NCI-H1436 treated with DMSO at 0.1 percent for 48 hours (cell line): ENCODE data around the gene SPACA5B.
"Not testable (repeated sequence)": the region's sequence is repeated elsewhere in the genome, so short reads cannot be mapped to it uniquely, and the experiment has no call there.

Experiments
- DNase-seq: peaks from one replicate; lab custom pipeline; 2025; lab: John Stamatoyannopoulos, UW

SPACA5B gene

DNA sequence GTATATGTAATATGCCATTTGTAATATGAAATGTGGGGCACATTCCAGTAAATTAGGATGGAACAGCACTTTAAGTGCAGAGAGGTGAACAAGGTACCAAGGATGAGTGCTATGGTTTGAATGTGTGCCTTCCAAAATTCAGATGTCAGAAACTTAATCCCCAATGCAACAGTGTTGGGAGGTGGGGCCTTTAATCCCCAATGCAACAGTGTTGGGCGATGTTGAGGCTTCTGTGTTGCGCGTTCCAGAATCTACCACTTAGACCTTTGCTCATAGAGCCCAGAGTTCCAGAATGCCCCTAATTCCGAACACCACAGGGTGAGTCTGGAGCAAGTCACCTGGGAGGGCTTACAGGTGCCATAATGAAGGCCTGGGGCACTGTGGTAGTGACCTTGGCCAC, at the start of gene SPACA5B:
Gene SPACA5B (plus strand): TSS at position 301 of the 400 bp plus-strand sequence. CDS start 62 bp downstream, at position 363.
- not testable (repeated sequence) for DNase-seq

DNA sequence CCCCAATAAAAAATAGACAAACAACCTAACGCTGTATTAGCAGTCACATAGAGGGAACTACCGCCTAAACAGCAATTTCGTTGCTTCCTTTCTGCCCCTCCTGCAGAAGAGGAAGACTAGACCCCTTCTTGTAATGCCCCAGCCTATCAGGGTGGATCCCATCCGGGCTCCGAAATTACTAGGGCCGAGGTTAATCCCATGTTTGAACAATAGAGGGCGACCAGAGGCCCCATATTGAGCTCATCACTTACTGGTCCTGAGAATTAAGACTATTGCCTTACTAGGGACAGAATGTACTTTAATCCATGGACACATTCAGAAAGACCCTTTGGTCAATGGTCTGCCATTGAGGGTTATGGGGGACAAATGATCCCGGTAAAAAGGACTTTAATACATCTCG, 47.2 kb upstream of the SPACA5B start:
- DNase-seq = no peak

DNA sequence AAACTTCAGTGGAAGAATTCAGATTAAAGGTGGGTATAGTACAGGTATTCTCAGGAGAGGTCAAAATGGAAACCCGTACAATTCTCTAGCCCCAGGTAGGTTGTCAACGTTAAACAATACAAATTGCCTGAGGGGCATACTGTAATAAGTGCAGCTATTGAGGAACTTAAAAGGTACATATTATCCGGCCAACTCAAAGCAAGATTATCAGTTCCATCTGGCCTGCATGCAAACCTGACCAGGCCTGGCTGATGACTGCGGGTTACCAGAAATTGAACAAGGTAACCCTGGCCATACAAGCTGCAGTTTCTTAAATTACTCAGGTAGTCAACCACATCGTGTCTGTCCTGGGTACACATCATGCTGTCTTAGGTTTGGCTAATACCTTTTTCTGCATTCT, 46.7 kb upstream of the SPACA5B start:
- no peak for DNase-seq

DNA sequence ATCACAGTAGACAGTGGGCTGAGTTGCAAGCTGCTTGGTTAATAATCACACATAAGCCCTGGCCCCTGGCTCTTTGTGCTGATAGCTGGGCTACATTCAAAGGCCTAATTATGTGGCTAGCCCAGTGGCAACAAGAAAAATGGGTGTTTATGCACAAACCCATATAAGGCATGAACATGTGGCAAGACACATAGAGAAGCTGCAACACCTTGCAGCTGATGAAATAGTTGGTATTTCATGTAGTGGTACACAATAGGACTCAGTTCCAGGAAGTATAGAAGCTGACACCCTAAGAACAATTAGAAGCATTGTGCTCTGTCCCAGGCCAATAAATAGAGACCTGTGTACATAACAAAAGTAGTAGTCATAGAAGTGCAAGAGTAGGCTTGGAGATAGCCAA, 44.3 kb upstream of the SPACA5B start:
- no peak for DNase-seq

DNA sequence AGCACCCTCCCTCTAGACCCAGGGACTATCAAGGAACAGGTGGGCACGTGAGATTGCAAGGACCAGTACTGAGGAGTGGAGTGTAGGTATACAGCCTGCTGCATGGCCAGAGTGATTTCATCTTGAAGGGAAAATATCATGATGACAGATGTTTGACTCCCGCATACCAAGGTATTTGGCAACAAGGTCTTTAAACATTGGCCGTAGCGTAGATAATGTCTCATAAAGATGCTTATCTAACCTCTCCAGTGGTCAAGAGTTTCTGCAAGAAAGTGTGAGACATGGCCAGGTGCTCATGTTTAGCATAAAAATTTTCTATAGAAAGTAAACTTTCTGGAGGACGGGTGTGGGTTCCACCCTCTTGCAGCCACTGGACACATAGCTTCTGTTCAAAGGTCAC, 40.3 kb upstream of the SPACA5B start:
- no peak for DNase-seq

DNA sequence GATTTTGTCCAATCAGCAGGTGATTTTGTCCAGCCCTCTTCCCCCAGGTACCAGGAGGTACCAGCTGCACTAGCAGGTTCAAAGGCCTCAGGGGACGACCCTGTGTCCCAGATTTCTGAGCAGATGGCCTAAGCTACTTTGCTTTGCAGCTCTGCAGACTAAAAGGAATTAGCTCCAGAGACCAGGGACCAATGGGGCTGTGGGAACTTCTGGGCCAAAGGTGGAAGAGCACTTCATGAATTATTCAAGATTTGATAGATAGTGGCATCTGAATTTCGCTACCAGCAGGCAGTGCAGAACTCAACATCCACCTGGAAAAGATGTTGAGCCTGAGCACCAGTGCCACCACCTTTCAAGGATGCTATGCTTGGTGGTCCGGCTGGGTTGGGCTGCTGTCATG, 37.9 kb upstream of the SPACA5B start:
- not testable (repeated sequence) for DNase-seq

DNA sequence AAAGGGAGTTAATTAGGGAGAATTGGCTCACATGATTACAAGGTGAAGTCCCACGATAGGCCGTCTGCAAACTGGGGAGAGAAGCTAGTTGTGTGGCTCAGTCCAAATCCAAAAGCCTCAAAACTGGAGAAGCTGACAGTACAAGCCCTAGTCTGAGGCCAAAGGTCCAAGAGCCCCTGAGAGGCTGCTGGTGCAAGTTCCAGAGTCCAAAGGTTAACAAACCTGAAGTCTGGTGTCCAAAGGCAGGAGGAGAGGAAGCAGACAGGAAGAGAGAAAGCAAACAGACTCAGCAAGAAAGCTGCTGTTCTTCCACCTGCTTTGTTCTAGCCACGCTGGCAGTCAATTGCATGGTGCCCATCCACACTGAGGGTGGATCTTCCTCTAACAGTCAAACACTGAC, 29.0 kb upstream of the SPACA5B start:
- no peak for DNase-seq

DNA sequence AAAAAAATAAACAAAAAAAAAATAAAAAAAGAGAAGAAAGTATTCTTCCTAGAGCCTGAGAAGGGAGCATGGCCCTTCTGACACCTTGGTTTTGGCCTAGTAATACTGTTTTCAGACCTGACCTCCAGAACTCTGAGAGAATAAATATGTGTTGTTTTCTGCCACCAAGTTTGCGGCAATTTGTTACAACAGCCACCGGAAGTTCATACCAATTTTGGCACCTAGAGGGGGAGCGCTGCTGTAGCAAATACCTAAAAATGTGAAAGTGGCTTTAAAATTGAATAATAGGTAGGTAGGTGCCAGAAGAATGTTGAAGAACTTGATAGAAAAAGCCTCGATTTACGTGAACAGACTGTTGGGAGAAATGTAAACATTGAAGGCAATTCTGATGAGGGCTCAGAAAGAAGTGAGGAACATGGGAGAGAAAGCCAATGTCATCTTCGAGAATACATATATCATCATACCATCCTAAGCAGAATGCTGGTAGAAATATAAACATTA, 27.5 kb upstream of the SPACA5B start:
- no peak for DNase-seq

DNA sequence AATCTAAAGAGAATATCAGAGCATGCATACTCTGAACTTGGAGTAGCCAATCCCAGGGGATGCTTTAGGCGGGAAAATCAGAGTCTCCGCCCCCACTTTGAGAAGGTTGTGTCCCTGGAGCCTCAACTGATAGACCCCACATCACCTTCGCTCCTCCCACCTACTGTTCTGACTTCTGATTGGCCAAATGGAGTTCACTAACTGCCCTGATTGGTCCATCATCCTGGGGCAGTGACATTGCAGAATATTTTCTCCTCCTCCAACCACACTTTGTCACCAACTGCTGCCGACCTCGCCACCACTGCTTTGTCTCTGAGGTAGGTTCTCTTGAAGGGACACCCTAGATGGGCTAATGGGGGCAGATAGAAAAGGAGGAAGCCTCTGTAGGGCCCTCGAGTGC, 22.7 kb upstream of the SPACA5B start:
- no peak for DNase-seq

DNA sequence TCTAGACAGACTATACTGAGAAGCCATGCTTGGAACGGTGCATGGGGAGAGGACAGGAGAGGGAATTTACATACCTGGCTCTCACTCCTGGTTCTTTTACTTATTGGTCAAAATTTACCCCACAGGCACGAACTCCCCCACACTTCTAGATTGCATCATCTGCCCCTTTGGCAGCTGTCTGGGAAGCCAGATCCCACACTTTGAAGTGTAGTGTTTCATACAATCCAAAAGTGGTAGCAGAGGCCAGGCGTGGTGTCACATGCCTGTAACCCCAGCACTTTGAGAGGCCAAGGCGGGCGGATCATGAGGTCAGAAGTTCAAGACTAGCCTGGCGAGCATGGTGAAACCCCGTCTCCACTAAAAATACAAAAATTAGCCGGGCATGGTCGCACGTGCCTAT, 5.1 kb upstream of the SPACA5B start:
- DNase-seq = not testable (repeated sequence)

DNA sequence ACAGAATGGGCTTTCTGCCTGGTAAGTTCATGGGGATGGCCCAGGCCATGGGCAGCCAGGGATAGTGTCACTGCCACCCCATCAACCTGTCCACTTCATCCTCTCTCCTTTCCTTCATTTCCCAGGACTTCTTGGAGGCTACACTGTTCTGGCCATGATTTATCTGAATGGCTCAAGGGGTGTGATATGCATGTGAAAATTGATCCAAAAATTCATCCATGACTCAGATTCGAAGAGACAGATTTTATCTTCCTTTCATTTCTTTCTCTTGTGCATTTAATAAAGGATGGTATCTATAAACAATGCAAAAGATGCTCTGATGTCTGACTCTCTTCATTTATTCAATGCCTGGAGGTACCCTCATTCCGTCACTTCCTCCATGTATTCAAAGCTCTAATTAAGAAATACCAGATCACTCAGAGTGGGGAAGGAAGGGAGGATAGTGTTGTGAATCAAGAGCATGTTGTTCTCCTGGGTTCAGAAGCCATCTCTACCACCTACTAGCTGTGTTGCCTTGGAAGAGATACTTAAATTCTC, 1.9 kb downstream of the SPACA5B start:
- DNase-seq = not testable (repeated sequence)

DNA sequence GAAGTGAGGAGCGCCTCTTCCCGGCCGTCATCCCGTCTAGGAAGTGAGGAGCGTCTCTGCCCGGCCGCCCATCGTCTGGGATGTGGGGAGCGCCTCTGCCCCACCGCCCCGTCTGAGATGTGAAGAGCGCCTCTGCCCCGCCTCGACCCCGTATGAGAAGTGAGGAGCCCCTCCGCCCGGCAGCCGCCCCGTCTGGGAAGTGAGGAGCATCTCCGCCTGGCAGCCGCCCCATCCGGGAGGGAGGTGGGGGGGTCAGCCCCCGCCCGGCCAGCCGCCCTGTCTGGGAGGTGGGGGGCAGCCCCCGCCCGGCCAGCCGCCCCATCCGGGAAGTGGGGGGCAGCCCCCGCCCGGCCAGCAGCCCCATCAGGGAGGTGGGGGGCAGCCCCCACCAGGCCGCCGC, 8.7 kb downstream of the SPACA5B start:
- not testable (repeated sequence) for DNase-seq

DNA sequence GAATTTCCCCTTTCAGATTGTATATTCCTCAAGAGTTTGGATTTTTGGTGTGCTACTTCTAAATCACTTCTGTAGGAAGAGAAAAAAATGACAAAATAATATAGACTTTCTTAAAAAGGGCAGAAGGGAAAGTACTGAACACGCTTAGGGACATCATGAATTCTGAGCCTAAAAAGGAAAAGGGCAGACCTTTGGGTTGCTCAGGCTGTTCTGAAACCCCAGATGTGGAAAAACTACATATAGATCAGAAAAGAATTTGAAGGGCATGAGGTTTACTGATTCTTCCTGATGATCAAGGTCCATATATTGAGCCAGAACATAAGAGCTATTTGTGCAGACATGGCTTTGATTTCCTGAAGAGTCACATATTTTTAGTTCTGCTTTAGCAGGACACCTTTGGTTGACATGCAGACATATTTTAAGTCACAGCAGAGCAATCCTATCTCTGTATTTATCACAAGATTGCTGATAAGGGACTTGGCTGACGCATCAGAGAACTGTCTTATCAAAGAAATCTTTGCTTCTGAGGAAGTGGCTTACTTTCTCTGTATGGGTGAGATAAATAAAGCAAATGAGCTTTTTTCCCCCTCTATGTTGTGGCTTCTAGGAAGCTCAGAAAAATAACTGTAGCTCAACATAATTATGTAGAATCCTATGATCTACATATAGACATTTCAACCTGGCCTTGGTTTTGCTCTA, 11.5 kb downstream of the SPACA5B start:
- not testable (repeated sequence) for DNase-seq

DNA sequence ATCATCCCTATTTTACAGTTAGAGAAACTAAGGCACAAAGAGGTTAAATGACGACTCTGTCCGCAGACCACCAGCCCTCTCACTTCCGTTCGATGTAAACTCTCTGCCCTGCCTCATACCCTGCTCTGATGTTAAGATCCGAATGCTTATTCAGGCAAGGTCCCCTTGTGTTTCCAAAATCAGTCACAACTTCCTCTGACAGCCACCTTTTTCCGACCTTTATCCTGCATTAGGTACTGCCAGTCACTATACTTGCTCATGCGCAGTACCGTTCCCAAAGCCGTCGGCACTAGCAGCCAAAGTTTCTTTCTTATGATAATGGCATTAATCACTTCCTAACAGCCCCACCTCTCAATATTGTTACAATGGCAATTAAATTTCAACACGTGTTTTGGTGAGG, 12.3 kb downstream of the SPACA5B start:
- not testable (repeated sequence) for DNase-seq

DNA sequence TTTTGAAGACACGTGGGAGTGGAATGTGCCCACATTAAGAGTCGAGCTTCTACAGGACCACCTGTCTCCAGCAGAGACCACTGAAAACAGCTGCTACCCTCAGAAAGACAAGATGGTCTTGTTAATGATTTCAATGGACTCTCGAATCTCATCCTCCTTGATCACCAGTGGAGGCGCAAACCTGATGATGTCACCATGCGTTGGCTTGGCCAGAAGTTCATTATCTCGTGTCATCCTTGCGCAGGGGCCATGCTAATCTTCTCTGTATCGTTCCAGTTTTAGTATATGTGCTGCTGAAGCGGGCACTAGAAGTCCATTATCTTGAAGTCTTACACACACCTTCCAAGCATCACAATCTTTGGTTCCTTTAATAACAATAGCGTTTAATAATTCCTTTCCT, 23.3 kb downstream of the SPACA5B start:
- no peak for DNase-seq

DNA sequence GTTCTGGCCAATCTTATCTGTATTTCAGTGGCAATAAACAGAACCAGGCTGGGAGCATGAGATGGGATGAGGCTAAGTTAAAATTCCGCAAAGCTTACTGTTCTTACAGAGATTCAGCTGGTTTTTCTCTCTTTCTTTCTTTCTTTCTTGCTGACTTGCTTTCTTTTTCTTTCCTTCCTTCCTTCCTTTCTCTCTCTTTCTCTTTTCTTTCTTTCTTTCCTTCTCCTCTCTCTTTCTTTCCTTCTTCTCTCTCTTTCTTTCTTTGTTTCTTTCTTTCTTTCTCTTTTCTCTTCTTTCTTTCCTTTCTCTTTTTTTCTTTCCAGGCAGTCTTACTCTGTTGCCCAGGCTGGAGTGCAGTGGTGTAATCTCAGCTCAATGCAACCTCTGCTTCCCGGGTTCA, 24.4 kb downstream of the SPACA5B start:
- no peak for DNase-seq

DNA sequence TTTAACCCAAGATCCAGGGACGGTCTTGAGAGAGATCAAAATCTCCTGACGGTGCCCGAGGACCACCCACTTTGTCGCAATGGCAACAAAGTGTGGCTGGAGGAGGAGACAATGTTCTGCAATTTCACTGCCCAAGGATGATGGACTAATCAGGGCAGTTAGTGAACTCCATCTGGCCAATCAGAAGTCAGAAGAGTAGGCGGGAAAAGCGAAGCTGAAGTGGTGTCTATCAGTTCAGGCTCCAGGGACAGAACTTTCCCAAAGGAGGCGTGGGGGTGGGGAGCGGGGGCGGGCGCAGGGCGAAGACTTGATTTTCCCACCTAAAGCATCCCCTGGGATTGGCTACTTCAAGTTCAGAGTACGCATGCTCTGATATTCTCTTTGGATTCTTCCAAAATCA, 25.6 kb downstream of the SPACA5B start:
- no peak for DNase-seq

DNA sequence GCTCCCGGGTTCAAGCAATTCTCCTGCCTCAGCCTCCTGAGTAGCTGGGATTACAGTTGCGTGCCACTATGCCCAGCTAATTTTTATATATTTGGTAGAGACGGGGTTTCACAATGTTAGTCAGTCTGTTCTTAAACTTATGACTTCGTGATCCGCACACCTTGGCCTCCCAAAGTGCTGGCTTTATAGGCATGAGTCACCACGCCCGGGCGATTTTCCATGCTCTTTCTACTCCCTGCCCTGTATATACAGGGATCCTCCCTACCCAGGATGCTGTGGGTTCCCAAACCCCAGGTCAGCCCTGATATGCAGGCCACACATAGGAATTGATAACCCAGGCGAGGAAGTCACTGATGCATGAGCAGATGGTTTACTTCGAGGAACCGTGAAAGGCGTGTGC, 34.8 kb downstream of the SPACA5B start:
- DNase-seq = no peak

DNA sequence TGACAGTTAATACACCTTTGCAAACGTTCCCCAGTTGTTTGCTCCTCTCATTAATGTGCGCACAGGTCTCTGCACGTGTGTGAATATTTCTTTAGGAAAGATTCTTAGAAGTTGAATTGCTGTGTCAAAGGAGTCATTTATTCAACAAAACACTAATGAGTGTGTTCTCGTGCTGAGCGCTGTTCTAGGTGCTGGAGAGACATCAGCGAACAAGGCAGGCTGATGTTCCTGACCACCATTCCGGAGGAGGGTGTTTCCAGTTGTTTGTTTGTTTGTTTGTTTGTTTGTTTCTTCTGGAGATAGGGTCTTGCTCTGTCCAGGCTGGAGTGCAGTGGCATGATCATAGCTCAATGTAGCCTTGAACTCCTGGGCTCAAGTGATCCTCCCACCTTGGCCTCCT, 35.9 kb downstream of the SPACA5B start:
- not testable (repeated sequence) for DNase-seq

DNA sequence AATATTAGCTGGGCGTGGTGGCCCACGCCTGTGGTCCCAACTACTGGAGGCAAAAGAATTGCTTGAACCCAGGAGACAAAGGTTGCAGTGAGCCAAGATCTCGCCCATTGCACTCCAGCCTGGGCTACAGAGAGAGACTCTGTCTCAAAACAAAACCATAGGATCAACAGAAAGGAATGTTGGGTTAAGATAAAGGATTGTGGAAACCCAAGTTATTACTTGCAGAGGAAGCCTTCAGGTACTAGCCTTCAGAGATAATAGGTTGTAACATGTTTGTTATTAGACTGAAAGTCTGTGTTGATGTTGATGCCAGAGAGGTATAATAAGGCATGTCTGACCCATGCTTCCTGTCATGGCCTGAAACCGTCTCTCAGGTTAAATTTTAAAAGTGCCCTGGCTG, 49.3 kb downstream of the SPACA5B start:
- no peak for DNase-seq

DNA sequence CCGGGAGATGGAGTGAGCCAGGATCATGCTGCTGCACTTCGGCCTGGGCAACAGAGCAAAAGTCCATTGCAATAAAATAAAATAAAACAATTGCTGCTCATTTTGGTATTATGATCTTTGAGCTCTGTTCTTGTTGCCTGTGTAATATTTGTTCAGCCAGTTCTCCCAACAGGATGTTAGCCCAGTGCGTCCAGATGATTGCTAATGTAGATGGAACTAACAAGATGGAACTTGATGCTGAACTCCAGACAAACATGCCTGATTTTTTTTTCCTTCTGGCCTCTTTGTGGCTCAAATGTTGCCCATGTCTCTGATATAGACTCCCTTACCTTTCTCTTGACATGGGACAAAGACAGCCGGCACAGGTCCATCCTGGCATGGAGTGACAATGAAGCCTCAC, 50.4 kb downstream of the SPACA5B start:
- DNase-seq = no peak

DNA sequence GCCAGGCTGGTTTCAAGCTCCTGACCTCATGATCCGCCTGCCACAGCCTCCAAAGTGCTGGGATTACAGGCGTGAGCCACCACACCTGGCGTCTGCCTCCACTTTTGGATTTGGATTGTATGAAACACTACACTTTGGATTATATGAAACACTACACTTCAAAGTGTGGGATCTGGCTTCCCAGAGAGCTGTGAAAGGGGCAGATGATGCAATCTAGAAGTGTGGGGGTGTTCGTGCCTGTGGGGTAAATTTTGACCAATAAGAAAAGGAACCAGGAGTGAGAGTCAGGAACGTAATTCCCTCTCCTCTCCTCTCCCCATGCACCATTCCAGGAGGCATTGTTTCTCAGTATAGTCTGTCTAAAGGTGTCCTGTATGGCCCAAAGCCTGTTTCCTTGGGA, 51.5 kb downstream of the SPACA5B start:
- DNase-seq = not testable (repeated sequence)
